ENCODE results near the gene CCDC87. TPM values are rescaled to one million over a fixed set of nuclear protein-coding genes. Genes with fewer than 3 reads are reported as not detected.

The CCDC87 gene
- total RNA-seq, 1 donor from 2014 or later = 1.1 TPM

- no peak for DNase-seq (ENCODE audit: low spot score, unreplicated experiment)
- Mint-ChIP-seq H3K9me3 (ENCODE audit: low read depth) (no peaks in the 10 kb centered on the region), H3K36me3 (ENCODE audit: insufficient read depth) (peaks cover 24% of the 10 kb centered on the region), H3K27me3 (no peaks in the 10 kb centered on the region), H3K27ac (peak overlapping the region; percentile 99), H3K4me1 (ENCODE audit: low read depth) (peaks cover 41% of the 10 kb centered on the region), H3K4me3 (ENCODE audit: low read depth) (peak overlapping the region; percentile 97)
- no peak for TF ChIP-seq CTCF (IDR thresholded peaks at IDR 0.05; ENCODE audit: unreplicated experiment)
Measured at GRCh38 chr11:66637557-66638176, 44.8 kb upstream of the CCDC87 start.

GRCh38 chr11:66636411-66636810 lies 43.5 kb upstream of the CCDC87 start:
- H3K4me3 Mint-ChIP-seq (ENCODE audit: low read depth) = no peak overlapping the region
- H3K4me1 Mint-ChIP-seq (ENCODE audit: low read depth) = peaks cover 28% of the 10 kb centered on the region
- no peak for TF ChIP-seq CTCF (IDR thresholded peaks at IDR 0.05; ENCODE audit: unreplicated experiment)
- no peaks in the 10 kb centered on the region for H3K9me3 Mint-ChIP-seq (ENCODE audit: low read depth)
- H3K27me3 Mint-ChIP-seq = no peaks in the 10 kb centered on the region
- DNase-seq (ENCODE audit: low spot score, unreplicated experiment) = no peak
- H3K36me3 Mint-ChIP-seq (ENCODE audit: insufficient read depth) = peaks cover 22% of the 10 kb centered on the region
- peak overlapping the region; percentile 65 for H3K27ac Mint-ChIP-seq

GRCh38 chr11:66632952-66633351 lies 40.1 kb upstream of the CCDC87 start:
- Mint-ChIP-seq H3K27ac (no peak overlapping the region), H3K27me3 (no peaks in the 10 kb centered on the region), H3K4me1 (ENCODE audit: low read depth) (peaks cover 6% of the 10 kb centered on the region), H3K36me3 (ENCODE audit: insufficient read depth) (peaks cover 21% of the 10 kb centered on the region), H3K9me3 (ENCODE audit: low read depth) (no peaks in the 10 kb centered on the region), H3K4me3 (ENCODE audit: low read depth) (no peak overlapping the region)
- no peak for DNase-seq (ENCODE audit: low spot score, unreplicated experiment)
- no peak for TF ChIP-seq CTCF (IDR thresholded peaks at IDR 0.05; ENCODE audit: unreplicated experiment)

GRCh38 chr11:66631883-66632282 lies 39.0 kb upstream of the CCDC87 start:
- no peak for TF ChIP-seq CTCF (IDR thresholded peaks at IDR 0.05; ENCODE audit: unreplicated experiment)
- Mint-ChIP-seq H3K27me3 (no peaks in the 10 kb centered on the region), H3K4me1 (ENCODE audit: low read depth) (no peaks in the 10 kb centered on the region), H3K27ac (no peak overlapping the region), H3K4me3 (ENCODE audit: low read depth) (no peak overlapping the region), H3K9me3 (ENCODE audit: low read depth) (no peaks in the 10 kb centered on the region), H3K36me3 (ENCODE audit: insufficient read depth) (peaks cover 23% of the 10 kb centered on the region)
- no peak for DNase-seq (ENCODE audit: low spot score, unreplicated experiment)

GRCh38 chr11:66629356-66629755 lies 36.5 kb upstream of the CCDC87 start:
- H3K9me3 Mint-ChIP-seq (ENCODE audit: low read depth) = no peaks in the 10 kb centered on the region
- no peak overlapping the region for H3K27ac Mint-ChIP-seq
- peaks cover 24% of the 10 kb centered on the region for H3K36me3 Mint-ChIP-seq (ENCODE audit: insufficient read depth)
- no peak overlapping the region for H3K4me3 Mint-ChIP-seq (ENCODE audit: low read depth)
- H3K4me1 Mint-ChIP-seq (ENCODE audit: low read depth) = no peaks in the 10 kb centered on the region
- no peaks in the 10 kb centered on the region for H3K27me3 Mint-ChIP-seq
- TF ChIP-seq CTCF (IDR thresholded peaks at IDR 0.05; ENCODE audit: unreplicated experiment) = no peak
- DNase-seq (ENCODE audit: low spot score, unreplicated experiment) = no peak

Data from progenitor cell of endocrine pancreas (in vitro differentiated cells).